GM19099 (cell line): ENCODE results near the gene ZNF148.

Experiments
- POLR2A ChIP-seq: IDR thresholded peaks from 3 replicates; pipeline ENCODE4 v1.6.1; 2011; ENCODE audit warnings: low read depth; ENCODE audit not compliant: insufficient read length; ENCODE audit errors: extremely low read depth

ZNF148 gene

DNA sequence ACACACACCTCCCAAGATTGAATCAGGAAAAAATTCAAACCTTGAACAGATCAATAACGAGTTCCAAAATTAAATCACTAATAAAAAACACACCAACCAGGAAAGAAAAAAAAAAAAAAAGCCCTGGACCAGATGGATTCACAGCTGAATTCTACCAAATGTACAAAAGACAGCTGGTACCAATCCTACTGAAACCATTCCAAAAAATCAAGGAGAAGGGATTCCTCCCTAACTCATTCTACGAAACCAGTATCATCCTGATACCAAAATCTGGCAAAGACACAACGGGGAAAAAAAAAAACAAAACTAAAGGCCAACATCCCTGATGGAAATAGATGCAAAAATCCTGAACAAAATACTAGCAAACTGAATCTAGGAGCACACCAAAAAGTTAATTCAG, 108.2 kb downstream of the ZNF148 start:
- TF ChIP-seq POLR2A: no peak

DNA sequence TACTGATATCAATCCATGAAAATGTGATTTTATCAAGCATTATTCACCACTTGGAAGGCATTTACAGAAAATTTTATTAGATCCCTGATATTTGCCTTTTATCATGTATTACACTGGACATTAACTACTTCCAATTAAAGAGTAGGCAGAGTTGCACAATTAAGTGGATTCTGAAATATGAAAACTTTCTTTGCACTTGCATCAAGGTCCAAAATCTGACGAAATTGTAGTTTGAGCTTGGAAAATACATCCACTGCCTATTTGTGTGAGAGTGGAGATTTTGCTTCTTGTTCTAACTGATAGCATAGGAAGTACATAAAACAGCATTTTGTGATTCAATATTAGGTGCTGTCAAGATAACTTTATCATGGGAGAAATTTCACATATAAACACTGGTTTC, 113.0 kb downstream of the ZNF148 start:
- no peak for TF ChIP-seq POLR2A

DNA sequence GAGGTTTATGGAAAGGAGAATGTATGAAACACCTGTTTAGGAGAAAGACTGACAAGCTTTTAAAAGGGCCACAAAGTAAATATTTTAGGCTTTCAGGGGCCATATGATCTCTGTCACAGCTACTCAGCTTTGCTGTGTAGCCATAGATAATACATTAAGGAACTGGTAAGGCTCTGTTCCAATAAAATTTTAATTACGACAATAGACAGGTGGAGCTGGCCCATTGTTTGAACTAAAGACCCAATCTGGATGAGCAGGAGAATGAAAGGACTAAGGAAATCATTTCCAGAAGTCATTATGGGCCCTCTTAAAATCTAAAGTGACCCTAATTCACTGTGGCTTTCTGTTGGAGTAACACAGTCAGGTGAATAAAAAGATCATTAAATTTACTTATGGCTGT, 114.1 kb downstream of the ZNF148 start:
- TF ChIP-seq POLR2A: no peak

DNA sequence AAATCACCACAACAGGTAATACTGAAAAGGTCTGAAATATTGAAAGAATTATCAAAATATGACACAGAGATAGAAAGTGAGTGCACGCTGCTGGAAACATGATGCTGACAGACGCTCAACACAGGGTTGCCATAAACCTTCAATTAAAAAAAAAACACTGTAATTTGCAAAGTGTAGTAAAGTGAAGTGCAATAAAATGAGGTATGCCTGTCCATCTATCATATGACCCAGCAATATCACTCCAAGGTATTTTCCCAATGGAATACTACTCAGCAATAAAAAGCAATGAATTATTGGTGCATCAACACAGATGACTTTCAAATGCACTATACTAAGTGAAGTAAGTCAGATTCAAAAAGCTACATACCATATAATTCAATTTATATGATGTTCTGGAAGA, 115.0 kb downstream of the ZNF148 start:
- TF ChIP-seq POLR2A: no peak

DNA sequence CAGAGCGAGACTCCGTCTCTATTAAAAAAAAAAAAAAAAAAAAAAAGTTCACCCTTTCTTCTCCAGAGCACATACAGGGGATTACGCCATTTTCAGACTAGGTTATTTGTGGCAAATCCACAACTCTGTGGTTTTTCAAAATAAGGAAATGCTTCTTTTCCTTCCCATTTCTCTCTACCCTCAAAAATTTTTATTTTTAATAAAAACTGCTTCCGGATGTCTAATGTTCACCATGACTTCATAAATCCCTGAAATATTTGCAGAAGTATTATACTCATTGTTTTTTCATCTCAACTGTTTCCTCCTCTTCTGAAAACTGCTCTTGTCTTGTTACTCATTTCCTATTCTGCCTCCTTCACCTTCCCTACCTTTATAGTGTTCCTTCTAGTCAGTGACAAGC, 117.6 kb downstream of the ZNF148 start:
- TF ChIP-seq POLR2A: no peak

DNA sequence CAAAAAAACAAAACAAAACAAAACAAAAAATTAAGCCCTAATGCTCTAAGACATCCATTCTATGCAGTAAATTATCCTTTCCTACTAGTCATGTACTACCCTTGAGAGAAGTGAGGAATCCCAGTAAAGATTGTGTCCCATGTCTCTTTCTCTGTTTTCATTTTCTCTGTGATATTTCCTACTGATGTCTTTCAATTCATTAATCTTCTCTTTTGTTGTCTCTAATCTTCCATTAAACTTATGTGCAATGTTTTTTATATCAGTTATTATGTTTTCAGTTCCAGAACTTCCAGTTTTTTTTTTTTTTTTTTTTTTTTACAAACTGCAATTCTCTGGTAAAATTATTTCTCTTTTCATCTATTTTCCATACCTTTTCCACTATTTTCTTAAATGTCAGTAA, 118.5 kb downstream of the ZNF148 start:
- no peak for TF ChIP-seq POLR2A

DNA sequence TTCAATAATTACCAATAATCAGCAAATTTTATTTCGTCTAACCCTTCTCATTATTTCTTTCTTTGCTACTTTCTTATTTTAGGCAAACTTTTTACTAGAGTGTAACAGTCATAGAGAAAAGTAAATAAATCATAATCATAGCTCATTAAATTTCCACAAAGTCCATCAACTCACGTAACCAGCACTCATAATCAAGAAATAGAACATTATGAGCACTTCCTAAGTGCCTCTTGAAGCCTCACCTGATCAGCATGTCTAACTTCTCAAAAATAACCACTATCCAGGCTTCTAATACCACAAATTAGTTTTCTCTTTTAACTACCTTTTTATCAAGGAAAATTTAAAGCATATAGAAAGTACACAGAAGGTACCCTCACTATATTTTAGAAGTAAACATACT, 124.2 kb downstream of the ZNF148 start:
- TF ChIP-seq POLR2A: no peak

DNA sequence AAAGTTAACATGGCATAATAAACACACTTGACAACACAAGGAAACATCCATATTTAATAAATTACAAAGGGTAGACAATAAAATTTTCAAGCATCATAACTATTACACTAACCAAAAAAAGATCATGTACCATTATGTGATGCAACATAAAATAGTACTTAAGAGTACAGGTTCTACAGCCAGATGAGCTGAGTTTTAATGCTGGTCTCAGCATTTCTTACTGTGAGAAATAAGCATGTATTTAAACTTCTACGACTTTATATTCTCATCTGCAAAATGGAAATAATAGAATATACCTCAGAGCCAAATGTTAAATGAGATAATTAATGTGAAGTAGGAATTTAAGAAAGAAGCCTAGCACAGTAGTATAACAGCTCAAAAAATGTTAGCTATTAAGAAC, 128.9 kb downstream of the ZNF148 start:
- TF ChIP-seq POLR2A: no peak

DNA sequence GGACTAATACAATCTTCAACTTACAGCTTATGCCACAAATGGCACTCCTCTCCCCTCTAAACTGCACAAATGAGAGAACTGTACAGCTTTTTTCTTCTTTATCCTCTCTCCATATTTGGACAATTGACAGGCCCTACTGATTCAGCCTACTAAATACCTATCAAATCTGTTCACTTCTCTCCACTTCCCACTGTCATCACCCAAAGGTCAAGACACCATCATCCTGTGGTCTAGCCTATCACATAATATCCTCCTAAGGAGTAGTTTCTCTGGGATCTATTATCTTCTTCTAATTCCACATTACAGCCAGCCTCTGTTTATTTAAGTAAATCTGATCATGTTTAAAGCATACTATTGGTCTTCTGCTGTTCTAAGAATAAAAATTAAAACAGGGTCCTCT, 129.6 kb downstream of the ZNF148 start:
- TF ChIP-seq POLR2A: no peak

DNA sequence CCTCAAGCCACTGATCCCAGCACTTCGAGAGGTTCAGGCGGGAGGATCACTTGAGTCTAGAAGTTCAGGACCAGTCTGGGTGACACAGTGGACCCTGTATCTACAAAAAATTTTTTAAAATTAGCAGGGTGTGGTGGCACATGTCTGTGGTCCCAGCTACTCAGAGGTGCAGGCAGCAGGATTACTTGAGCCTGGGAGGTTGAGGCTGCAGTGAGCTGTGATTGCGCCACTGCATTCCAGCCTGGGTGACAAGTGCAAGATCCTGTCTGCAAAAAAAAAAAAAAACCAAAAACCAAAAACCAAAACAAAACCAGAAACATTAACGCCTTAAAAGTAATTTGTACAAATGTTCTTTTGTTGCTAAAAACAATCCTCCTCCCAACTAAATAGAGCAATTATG, 134.6 kb downstream of the ZNF148 start:
- no peak for TF ChIP-seq POLR2A

DNA sequence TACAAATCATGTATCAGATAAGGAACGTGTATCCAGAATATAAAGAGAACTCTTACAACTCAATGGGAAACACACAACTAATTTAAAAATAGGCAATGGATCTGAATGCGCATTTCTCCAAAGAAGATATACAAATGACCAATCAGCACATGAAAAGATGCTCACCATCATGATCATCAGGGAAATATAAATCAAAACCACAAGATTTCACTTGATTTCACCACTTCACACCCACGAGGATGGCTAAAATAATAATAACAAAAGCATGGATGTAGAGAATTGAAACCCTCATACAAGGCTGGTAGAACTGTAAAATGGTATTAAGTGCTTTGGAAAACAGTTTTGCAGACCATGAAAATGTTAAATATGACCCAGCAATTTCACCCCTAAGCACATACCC, 135.9 kb downstream of the ZNF148 start:
- no peak for TF ChIP-seq POLR2A

DNA sequence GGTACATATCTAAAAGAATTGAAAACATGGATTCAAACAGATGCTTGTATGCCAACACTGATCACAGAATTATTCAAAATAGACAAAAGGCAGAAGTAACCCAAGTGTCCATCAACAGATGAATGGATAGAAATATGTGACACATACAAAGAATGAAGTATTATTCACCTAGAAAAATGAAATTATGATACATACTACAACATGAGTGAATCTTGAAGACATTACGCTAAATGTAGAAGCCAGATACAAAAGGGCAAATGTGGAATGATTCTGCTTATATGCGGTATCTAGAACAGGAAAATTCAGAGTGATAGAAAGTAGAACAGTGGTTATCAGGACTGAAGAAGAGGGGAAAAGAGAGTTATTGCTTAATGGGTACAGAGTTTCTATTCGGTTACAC, 136.4 kb downstream of the ZNF148 start:
- no peak for TF ChIP-seq POLR2A

DNA sequence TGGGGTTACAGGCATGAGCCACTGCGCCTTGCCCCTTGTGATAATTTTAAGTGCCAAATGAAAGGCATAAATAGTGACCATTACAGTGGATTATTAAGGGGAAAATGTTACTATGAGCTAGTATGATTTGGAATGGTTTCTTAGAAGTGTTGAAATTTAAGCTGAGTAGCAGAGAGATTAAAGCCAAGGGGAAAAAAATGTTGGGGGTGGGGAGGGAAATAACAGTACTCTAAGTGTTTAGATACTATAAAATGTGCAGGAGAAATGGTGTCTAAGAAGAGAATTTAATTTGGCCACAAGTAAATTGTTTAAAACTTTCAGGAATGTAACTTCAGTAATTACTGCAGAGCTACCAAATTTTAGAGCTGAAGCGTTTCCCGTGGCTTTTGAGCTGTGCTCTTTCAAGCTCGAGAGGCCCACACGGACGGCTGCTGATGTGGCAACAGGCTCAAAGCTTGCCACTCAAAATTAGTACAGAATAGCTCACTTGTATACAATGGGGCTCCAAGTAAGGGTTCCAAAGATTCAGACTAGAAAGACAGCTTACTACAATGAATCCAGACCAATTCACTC, 138.7 kb downstream of the ZNF148 start:
- TF ChIP-seq POLR2A: no peak

DNA sequence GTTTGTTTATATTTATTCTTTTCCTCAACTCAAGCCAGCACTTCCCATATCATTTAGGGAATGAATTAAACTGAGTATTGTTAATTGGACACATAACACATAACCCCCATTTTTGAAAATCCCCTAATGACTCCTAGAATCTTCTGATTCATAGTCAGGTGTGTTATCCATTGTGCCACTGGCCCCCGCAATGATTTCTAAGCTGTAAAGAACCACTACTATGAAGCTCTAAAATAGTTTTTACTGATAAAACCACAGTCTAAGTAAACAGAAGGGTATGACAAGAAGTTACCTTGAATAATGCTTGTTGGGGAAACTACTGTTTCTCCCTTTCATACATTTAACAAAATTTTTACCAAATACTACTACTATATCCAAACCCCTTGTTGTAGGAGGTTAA, 140.3 kb downstream of the ZNF148 start:
- TF ChIP-seq POLR2A: no peak

DNA sequence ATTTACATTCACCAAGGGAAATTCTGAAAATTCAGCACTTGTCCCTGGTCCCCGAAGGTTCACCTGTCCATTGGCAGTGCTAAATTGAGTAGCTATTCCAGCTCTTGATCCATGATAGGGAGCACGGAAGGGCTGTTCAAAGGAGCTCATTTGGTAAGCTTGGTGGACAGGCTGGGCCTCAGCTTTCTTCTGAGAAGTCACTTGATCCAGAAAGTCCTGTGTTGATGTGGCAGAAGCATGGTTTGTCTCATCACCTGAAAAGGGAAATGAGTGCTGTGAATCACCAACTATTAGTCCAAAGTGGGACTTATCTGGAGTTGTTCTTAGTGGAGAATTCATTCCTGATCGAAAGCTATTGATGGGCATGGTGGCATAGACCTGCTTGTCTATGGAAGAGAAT, 142.7 kb downstream of the ZNF148 start:
- no peak for TF ChIP-seq POLR2A

DNA sequence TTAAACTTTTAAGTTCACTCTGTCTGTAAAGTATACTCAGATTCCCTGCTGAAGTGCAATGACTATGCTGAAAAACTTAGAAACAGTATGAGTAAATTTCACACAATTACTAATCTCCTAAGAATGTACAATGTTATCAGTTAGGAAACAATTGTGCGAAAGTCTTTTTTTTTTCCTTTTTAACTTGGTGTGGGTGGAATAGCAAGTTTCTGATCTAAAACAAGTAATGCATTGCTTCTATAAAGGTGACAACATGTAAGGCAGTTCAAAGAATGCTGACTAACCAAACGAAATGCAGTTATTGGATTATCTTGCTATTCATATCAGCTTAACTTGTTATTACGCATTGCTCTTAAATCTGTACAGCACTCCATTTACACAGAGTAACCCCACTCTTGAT, 143.2 kb downstream of the ZNF148 start:
- TF ChIP-seq POLR2A: no peak

DNA sequence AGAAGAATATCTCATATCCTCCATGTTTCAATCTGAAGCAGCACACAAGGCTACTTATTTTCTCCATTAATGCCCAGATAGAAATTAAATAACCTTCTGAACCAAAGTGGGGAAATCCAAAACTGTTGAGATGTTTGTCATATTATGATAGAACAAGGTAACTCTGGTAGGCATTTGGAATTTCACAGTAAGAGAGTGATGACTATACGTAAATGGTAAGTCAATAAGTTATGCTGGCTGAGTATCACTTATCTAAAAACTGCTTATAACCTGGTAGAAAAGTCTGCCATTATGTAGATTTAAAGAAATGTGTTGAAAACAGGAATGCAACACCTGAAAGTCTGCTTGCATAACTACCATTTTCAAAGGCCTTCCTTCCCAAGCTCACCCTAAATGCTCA, 145.4 kb downstream of the ZNF148 start:
- TF ChIP-seq POLR2A: no peak

DNA sequence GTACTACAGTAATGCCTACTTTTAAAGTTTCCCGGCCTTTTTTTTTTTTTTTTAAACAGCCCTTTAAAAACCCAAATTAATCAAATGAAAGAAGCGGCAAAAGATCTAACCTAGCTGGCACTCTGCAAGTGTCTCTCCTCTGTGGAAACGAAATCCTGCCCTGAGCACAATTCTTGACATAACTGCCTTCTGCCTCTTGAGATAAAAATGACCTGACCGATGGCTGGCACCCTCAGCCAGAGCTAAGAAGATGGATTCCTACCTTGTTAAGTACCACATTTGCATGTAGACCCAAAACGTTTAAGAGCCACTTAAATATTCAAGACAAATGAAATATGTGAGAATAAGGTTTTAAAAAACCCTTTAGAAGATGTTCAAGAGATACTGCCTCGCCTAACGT, 146.0 kb downstream of the ZNF148 start:
- TF ChIP-seq POLR2A: no peak

DNA sequence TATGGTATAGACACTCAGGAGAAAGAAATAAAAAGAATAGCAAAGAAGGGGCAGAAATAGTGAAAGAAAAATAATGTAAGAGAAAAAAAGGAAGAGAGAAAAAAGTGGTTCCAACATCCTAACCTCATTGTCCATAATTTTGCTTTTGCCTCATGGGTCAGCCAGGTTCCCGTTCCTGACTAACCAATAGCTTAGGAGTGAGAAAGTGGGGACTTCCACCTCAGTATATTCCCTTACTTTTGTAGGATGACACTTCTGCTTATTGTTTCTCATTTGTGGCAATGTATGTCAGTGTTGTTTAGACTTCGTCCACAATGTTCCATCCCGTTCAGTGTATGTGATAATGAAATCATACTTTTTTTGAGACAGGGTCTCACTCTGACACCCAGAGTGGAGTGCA, 153.3 kb downstream of the ZNF148 start:
- no peak for TF ChIP-seq POLR2A
